Activated CD4-positive, alpha-beta T cell treated with anti-CD3 and anti-CD28 coated beads for 36 hours (primary cell): Measurements from ENCODE around the gene FBXW11. TPM values are rescaled to one million over a fixed set of nuclear protein-coding genes. Genes with fewer than 3 reads are reported as not detected.
"Not testable (repeated sequence)": the region's sequence is repeated elsewhere in the genome, so short reads cannot be mapped to it uniquely, and the experiment has no call there.

Source experiments
- ATAC-seq: fragments of 200-7000 bp; cut with Tn5 transposase; one replicate; pipeline ENCODE4 v1.10.0; 2021; ENCODE audit warnings: mild to moderate bottlenecking, moderate library complexity
- CTCF ChIA-PET: fragments of 350-600 bp; sonication (Branson Sonifier 250); formaldehyde crosslinking; loops from one replicate; lab custom pipeline; 2021; ENCODE audit warnings: antibody characterized with exemption; lab: Charles Lee
- POLR2A ChIA-PET: fragments of 350-600 bp; sonication (Branson Sonifier 250); formaldehyde crosslinking; loops from one replicate; lab custom pipeline; 2021; ENCODE audit warnings: antibody characterized with exemption, inconsistent platforms; lab: Charles Lee
- DNase-seq: peaks from one replicate; pipeline ENCODE4 v3.0.0-alpha.2; 2020
- H3K27ac Mint-ChIP-seq: one replicate; pipeline ENCODE4 v1.8.0; 2021; ENCODE audit warnings: mixed read lengths
- H3K27me3 Mint-ChIP-seq: one replicate; pipeline ENCODE4 v1.8.0; 2021; ENCODE audit warnings: mixed read lengths
- H3K36me3 Mint-ChIP-seq: one replicate; pipeline ENCODE4 v1.8.0; 2021; ENCODE audit warnings: low read depth, mixed read lengths
- H3K4me1 Mint-ChIP-seq: one replicate; pipeline ENCODE4 v1.8.0; 2021; ENCODE audit warnings: mixed read lengths
- H3K4me3 Mint-ChIP-seq: one replicate; pipeline ENCODE4 v1.8.0; 2021; ENCODE audit warnings: mild to moderate bottlenecking, moderate library complexity, mixed read lengths
- H3K9me3 Mint-ChIP-seq: one replicate; pipeline ENCODE4 v1.8.0; 2021; ENCODE audit warnings: low read depth, mixed read lengths
- intact Hi-C, 2 experiments: fragments of 100-400 bp; cut with DNase I in 1 of 2; cut with micrococcal nuclease in 1 of 2; formaldehyde crosslinking; loops; one replicate each; pipeline versions ENCODE4 v1.14.2 to v1.15.1; 2022 to 2024; cut with DNase I, micrococcal nuclease
- total RNA-seq, 2 experiments: library from RNA; stranded (reverse); gene quantifications; one replicate each; pipeline ENCODE4 v1.2.3, GENCODE V29; 2021

Gene FBXW11
- total RNA-seq, 2 experiments from 2014 or later = 33.8 to 39.5 TPM

GRCh38 chr5:171898879-171899278 lies 107.6 kb downstream of the FBXW11 start:
- H3K9me3 Mint-ChIP-seq = no peaks in the 10 kb centered on the region
- H3K36me3 Mint-ChIP-seq = peaks cover 22% of the 10 kb centered on the region
- no peak overlapping the region for H3K27ac Mint-ChIP-seq
- CTCF ChIA-PET = interaction anchor here (0.6 to 2.5 kb wide), 6 partner anchors 10 to 293 kb away, joined by 3 to 16 read pairs (median 4); no protein-coding TSS in a partner anchor
- ATAC-seq (no peak), DNase-seq (no peak)
- intact Hi-C loops = no loop called here
- no peak overlapping the region for H3K4me3 Mint-ChIP-seq
- H3K4me1 Mint-ChIP-seq = peaks cover 48% of the 10 kb centered on the region
- H3K27me3 Mint-ChIP-seq = no peaks in the 10 kb centered on the region
- POLR2A ChIA-PET = no interaction called here

- intact Hi-C loops = no loop called here
- no peak for ATAC-seq
- Mint-ChIP-seq H3K36me3 (peaks cover 18% of the 10 kb centered on the region), H3K9me3 (no peaks in the 10 kb centered on the region), H3K27me3 (no peaks in the 10 kb centered on the region), H3K4me1 (peaks cover 50% of the 10 kb centered on the region), H3K4me3 (no peak overlapping the region), H3K27ac (no peak overlapping the region)
- POLR2A ChIA-PET = no interaction called here
- CTCF ChIA-PET = interaction anchor here (0.6 to 2.5 kb wide), 5 partner anchors 10 to 293 kb away, joined by 3 to 16 read pairs (median 4); no protein-coding TSS in a partner anchor
- no peak for DNase-seq
Observed at GRCh38 chr5:171898386-171898785, 108.1 kb downstream of the FBXW11 start.

- intact Hi-C loops = no loop called here
- H3K9me3 Mint-ChIP-seq = no peaks in the 10 kb centered on the region
- DNase-seq (no peak), ATAC-seq (peak; percentile 58)
- POLR2A ChIA-PET = no interaction called here
- H3K27ac Mint-ChIP-seq = no peak overlapping the region
- CTCF ChIA-PET = interaction anchor here (0.7 to 1.6 kb wide), 2 partner anchors 10 to 396 kb away, joined by 3 to 5 read pairs; no protein-coding TSS in a partner anchor
- H3K27me3 Mint-ChIP-seq = no peaks in the 10 kb centered on the region
- peaks cover 44% of the 10 kb centered on the region for H3K4me1 Mint-ChIP-seq
- peaks cover 16% of the 10 kb centered on the region for H3K36me3 Mint-ChIP-seq
- no peak overlapping the region for H3K4me3 Mint-ChIP-seq
Observed at GRCh38 chr5:171897231-171897630, 109.2 kb downstream of the FBXW11 start.

GRCh38 chr5:171895081-171895480 lies 111.4 kb downstream of the FBXW11 start:
- intact Hi-C loops = no loop called here

GRCh38 chr5:171893290-171893886 lies 113.0 kb downstream of the FBXW11 start:
- ATAC-seq = peak; percentile 57
- Mint-ChIP-seq H3K4me1 (peaks cover 22% of the 10 kb centered on the region), H3K4me3 (no peak overlapping the region), H3K27ac (no peak overlapping the region), H3K36me3 (peaks cover 22% of the 10 kb centered on the region), H3K9me3 (no peaks in the 10 kb centered on the region), H3K27me3 (no peaks in the 10 kb centered on the region)
- intact Hi-C loops = no loop called here
- ChIA-PET CTCF (interaction anchor here (1.1 to 2.0 kb wide), 4 partner anchors 11 to 18 kb away, joined by 3 to 7 read pairs (median 3); no protein-coding TSS in a partner anchor), POLR2A (interaction anchor here (0.6 kb wide), 1 partner anchor 13 kb away, joined by 3 read pairs; no protein-coding TSS in a partner anchor)
- DNase-seq = no peak

More at GRCh38 chr5:171895081-171895480, 111.4 kb downstream of the FBXW11 start:
- POLR2A ChIA-PET = no interaction called here
- CTCF ChIA-PET = no interaction called here
- H3K9me3 Mint-ChIP-seq = no peaks in the 10 kb centered on the region
- ATAC-seq = no peak
- no peak for DNase-seq
- H3K4me1 Mint-ChIP-seq = peaks cover 34% of the 10 kb centered on the region
- peaks cover 19% of the 10 kb centered on the region for H3K36me3 Mint-ChIP-seq
- H3K4me3 Mint-ChIP-seq = no peak overlapping the region
- no peaks in the 10 kb centered on the region for H3K27me3 Mint-ChIP-seq
- H3K27ac Mint-ChIP-seq = no peak overlapping the region

- Mint-ChIP-seq H3K4me1 (peaks cover 8% of the 10 kb centered on the region), H3K36me3 (peaks cover 27% of the 10 kb centered on the region), H3K4me3 (no peak overlapping the region), H3K27ac (no peak overlapping the region), H3K27me3 (no peaks in the 10 kb centered on the region), H3K9me3 (no peaks in the 10 kb centered on the region)
- ATAC-seq (no peak), DNase-seq (no peak)
- POLR2A ChIA-PET = no interaction called here
- CTCF ChIA-PET = interaction anchor here (1.0 kb wide), 1 partner anchor 16 kb away, joined by 3 read pairs; no protein-coding TSS in a partner anchor
- intact Hi-C loops = no loop called here
Observed at GRCh38 chr5:171891595-171891994, 114.8 kb downstream of the FBXW11 start.

- Mint-ChIP-seq H3K9me3 (no peaks in the 10 kb centered on the region), H3K27me3 (no peaks in the 10 kb centered on the region), H3K4me1 (peaks cover 8% of the 10 kb centered on the region), H3K36me3 (peaks cover 27% of the 10 kb centered on the region), H3K4me3 (no peak overlapping the region), H3K27ac (no peak overlapping the region)
- DNase-seq (no peak), ATAC-seq (no peak)
- intact Hi-C loops = no loop called here
- ChIA-PET POLR2A (no interaction called here), CTCF (interaction anchor here (1.5 kb wide), 1 partner anchor 10 kb away, joined by 3 read pairs; no protein-coding TSS in a partner anchor)
Observed at GRCh38 chr5:171891150-171891549, 115.3 kb downstream of the FBXW11 start.

- H3K4me3 Mint-ChIP-seq = no peak overlapping the region
- H3K9me3 Mint-ChIP-seq = no peaks in the 10 kb centered on the region
- no peaks in the 10 kb centered on the region for H3K27me3 Mint-ChIP-seq
- intact Hi-C loops = no loop called here
- ChIA-PET POLR2A (no interaction called here), CTCF (interaction anchor here (0.8 kb wide), 1 partner anchor 34 kb away, joined by 3 read pairs; no protein-coding TSS in a partner anchor)
- H3K36me3 Mint-ChIP-seq = peaks cover 47% of the 10 kb centered on the region
- no peak overlapping the region for H3K27ac Mint-ChIP-seq
- no peak for ATAC-seq
- no peak for DNase-seq
- peaks cover 8% of the 10 kb centered on the region for H3K4me1 Mint-ChIP-seq
Observed at GRCh38 chr5:171888051-171888481, 118.4 kb downstream of the FBXW11 start.

GRCh38 chr5:171886037-171886436 lies 120.4 kb downstream of the FBXW11 start:
- H3K27me3 Mint-ChIP-seq, ATAC-seq, H3K4me3 Mint-ChIP-seq, CTCF ChIA-PET, intact Hi-C loops, H3K9me3 Mint-ChIP-seq, DNase-seq, POLR2A ChIA-PET, H3K27ac Mint-ChIP-seq: not testable (repeated sequence)
- Mint-ChIP-seq H3K36me3 (peaks cover 48% of the 10 kb centered on the region), H3K4me1 (peaks cover 27% of the 10 kb centered on the region)

- peak overlapping the region; percentile 70 for H3K27ac Mint-ChIP-seq
- ChIA-PET POLR2A (no interaction called here), CTCF (interaction anchor here (0.7 to 1.7 kb wide), 4 partner anchors 11 to 29 kb away, joined by 3 to 7 read pairs (median 4); no protein-coding TSS in a partner anchor)
- H3K9me3 Mint-ChIP-seq = no peaks in the 10 kb centered on the region
- H3K36me3 Mint-ChIP-seq = peaks cover 32% of the 10 kb centered on the region
- H3K4me1 Mint-ChIP-seq = peaks cover 27% of the 10 kb centered on the region
- peak; percentile 57 for DNase-seq
- intact Hi-C loops = no loop called here
- no peak overlapping the region for H3K4me3 Mint-ChIP-seq
- peak; percentile 96 for ATAC-seq
- H3K27me3 Mint-ChIP-seq = no peaks in the 10 kb centered on the region
Observed at GRCh38 chr5:171882118-171882517, 124.3 kb downstream of the FBXW11 start.

- ATAC-seq = no peak
- H3K36me3 Mint-ChIP-seq = peaks cover 25% of the 10 kb centered on the region
- intact Hi-C loops = no loop called here
- no peaks in the 10 kb centered on the region for H3K4me1 Mint-ChIP-seq
- H3K4me3 Mint-ChIP-seq = no peak overlapping the region
- ChIA-PET POLR2A (no interaction called here), CTCF (interaction anchor here (1.0 to 1.7 kb wide), 2 partner anchors 19 to 455 kb away, joined by 3 to 4 read pairs; partner anchors contain the start of gene FGF18)
- DNase-seq = no peak
- no peaks in the 10 kb centered on the region for H3K27me3 Mint-ChIP-seq
- no peaks in the 10 kb centered on the region for H3K9me3 Mint-ChIP-seq
- H3K27ac Mint-ChIP-seq = no peak overlapping the region
Observed at GRCh38 chr5:171874234-171874633, 132.2 kb downstream of the FBXW11 start.
